ENCODE data around the gene DIDO1.
A peak's percentile ranks its signal among the peaks of the same experiment; 100 is the strongest.
"Not testable (repeated sequence)": the region's sequence is repeated elsewhere in the genome, so short reads cannot be mapped to it uniquely, and the experiment has no call there.

Gene DIDO1

DNA sequence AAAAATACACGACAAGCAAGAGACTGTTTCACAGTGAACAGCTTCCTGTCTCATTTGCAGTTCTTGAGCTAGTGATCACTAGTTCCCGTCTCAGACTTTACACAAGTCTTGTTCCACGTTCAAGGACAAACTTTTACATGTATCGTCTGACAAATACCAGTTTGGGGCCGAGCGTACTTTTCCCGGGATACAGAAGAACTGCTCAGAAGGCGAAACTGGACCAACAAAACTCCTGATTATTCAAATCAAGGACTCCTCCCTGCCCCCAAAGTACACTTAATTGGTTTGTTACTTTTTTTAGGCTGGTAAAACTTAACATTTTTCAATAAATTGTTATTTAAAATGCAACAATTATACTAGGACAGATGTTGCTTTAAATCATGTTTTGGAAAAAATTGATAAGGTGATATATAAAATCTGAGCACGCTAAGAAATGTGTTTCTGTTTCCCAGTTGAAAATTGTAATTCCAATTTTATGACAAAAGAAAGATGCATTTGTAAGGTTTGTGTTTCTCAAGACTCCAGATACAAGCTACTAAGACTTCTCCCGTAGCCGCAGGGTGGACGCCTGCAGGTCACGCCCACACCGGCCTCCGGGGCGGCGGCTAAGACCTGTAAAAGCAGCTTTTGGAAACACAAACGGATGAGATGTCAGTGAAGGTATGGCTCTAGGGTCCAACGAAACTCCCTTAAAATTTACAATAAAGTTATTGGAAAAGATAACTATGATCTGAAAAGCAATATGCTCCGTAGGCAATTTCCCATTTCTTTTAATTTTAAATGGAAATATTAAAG, 47.9 kb downstream of the DIDO1 start:
- DNase-seq (ENCODE audit: low spot score) = peak; percentile 59

DNA sequence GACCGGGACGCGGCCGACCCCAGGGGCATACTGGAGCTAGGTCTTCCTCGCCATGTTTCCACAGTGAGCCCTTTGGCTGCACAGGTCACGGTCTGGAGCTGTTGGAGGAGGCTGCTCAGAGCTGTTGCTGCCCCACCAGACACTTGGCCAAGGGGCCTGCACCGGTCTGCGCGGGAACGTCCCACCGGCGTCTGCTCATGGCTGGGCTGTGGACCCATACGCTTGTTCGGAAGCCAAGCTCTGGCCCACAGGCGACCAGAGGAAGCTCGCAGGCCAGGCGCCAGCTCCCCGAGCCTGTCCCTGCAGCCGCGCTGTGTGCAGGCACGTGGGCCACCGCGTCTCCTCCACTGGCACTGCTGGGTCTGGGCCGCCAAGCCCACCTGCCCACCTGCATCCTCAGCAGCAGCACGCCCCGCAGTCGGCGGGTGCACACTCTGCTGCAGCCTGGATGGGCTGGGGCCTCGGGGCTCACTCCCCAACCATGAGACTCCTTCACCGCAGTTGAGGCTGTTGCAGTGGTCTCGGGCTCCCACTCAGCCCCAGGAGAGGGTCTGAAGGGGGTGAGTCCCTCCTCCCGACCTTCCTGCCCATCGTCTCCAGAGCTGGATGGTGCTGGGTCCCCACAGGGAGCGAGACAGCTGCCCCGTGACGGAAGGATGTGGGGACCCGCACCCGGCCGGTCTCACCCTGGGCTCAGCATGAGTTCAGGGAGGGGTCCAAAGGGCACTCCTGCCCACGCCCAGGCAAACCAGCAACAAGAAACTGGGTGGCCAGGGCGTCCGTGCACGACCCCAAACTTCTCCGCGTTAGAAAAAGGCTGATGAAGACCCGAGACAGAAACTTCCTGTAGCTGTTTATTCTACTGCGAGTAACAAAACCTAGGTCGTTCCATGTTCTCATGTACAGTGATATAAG, 49.1 kb downstream of the DIDO1 start:
- no peak for DNase-seq (ENCODE audit: low spot score)

DNA sequence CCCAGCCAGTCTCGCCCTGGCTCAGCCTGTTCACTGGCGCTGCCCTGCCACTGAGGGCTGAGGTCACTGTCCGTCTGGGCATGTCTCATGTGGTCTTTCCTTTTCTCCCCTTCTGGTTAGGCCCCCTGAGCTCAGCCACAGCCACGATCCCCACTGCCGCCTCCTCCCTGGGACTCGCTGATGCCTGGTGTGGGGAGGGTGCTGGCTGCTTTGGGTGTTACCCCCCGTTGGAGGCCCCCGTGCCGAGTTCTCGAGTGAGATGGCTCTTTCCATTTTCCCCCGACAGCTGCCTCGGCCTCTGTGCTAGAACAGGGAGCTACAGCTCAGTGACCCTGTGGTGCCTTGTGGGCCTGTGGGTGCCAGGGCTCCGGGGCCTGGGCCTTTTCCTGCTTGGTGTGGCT, 49.8 kb downstream of the DIDO1 start:
- no peak for DNase-seq (ENCODE audit: low spot score)

DNA sequence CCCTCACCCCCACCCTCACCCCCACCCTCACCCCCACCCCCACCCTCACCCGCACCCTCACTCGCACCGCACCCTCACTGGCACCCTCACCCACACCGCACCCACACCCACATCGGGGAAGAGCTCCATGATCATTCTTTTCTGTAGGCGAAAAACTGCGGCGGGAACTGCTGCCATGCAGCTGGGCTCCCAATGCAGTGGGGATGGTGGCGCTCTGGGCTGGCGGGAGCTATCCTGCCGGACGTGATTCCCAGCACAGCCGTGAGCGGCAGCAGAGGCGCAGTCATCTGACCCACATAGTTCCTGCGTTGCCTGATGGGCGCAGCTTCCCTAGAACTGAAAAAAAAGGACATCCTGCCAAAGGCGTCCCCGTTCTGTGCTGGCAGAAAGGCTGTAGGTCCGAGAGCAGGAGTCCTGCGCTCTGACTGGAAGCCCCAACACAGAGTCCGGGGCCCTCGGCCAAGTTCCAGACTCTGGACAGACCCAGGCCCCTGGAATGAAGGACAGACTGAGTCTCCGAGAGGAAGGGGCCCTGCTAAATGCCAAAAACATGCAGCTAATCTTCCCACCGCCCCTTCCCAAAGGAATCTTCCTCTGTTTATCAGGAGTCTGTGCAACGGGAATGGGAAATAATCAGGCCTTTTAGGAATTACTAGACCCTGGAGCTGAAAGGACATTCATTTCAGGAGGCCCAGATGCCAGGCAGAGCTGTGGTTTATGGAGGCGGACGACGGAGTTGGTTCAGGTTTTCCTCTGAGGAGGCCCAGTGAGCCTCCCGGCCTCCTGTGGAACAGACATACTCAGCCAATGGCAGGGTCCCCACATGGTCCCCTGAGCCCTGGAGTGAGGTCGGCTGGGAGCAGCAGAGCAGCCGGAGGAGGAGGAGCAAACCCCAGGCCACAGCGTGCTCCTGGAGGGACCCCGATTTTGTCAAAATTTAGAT, 50.6 kb downstream of the DIDO1 start:
- peak; percentile 88 for DNase-seq (ENCODE audit: low spot score)

DNA sequence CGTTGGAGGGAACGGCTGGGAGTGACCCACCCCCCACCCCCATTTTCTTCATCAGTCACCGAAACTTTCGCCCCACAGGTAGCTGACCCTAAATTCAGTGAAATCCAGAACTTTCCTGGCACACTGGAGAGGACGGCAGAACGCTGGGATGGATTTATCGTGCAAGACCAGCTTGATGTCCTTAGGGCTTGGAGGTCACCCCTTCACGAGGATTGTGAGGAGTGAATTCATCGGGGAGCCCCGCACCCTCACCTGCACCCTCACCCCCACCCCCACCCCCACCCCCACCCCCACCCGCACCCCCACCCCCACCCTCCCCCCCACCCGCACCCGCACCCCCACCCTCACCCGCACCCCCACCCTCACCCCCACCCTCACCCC, 51.4 kb downstream of the DIDO1 start:
- DNase-seq (ENCODE audit: low spot score) = no peak

DNA sequence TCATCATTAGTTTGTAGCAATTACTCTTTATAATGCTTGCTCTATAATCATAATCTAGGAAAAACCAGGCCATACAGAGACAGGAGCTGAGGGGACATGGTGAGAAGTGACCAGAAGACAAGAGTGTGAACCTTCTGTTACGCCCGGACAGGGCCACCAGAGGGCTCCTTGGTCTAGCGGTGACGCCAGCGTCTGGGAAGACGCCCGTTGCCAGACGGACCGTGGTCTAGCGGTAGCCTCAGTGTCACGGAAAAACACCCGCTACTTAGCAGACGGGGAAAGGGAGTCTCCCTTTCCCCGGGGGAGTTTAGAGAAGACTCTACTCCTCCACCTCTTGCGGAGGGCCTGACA, 52.6 kb downstream of the DIDO1 start:
- DNase-seq (ENCODE audit: low spot score) = not testable (repeated sequence)

DNA sequence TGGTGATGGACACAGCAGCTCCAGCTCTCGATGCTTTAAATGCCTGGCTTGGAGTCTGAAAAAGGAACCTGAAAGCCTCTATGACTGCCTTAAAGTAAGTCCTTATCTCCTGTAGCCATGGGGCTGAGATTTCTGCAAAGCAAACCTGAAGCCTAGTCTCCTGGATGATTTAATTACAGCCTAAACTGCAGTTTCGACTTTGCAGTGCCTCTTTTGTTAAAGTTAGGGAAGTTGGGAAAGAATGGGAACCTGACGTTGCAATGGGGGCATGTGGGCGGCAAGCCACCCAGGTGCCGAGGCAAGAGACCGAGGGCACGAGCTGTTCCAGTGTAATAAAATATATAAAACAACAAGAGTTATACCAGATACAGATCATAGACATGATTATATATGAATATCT, 53.0 kb downstream of the DIDO1 start:
- DNase-seq (ENCODE audit: low spot score) = no peak

DNA sequence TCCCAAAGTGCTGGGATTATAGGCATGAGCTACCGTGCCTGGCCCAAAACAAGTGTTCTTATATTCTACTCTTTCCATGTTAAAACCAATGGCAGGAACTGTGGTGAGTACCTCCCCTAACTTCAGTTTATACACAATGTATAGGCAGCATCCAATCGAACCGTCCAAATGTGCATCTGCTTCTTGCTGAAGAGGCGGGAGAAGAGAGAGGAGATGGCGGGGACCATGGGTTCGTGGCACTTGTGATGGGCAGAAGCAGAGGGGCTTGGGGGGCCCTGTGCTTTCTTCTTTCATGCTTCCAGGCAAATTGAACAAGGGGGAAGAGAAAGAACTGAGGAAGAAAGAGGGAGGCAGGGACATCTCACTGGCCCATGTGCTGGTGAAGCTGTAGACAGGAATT, 53.4 kb downstream of the DIDO1 start:
- no peak for DNase-seq (ENCODE audit: low spot score)

DNA sequence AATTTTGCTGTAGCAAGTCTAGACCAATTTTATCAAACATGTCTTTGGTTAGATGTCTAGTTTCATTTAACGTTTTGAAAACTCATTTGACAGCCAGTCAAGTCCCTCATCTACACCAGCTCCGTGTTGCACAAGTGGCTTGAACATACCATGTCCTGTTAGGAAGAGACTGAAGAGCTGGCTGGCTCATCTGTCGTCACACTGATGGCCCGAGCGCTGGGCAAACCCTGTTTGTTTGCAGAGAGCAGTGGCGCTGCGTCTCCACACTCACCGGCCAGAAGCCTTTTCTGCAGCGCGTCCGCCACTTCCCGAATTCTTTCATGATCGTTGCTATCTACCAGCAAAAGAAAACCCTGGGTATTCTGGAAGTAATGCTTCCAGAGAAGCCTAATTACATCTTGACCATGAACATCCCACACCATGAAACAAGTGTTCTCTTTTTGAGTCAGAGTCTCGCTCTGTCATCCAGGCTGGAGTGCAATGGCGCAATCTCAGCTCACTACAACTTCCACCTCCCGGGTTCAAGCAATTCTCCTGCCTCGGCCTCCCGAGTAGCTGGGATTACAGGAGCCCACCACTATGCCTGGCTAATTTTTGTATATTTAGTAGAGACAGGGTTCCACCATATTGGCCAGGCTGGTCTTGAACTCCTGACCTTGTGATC, 54.0 kb downstream of the DIDO1 start:
- no peak for DNase-seq (ENCODE audit: low spot score)

DNA sequence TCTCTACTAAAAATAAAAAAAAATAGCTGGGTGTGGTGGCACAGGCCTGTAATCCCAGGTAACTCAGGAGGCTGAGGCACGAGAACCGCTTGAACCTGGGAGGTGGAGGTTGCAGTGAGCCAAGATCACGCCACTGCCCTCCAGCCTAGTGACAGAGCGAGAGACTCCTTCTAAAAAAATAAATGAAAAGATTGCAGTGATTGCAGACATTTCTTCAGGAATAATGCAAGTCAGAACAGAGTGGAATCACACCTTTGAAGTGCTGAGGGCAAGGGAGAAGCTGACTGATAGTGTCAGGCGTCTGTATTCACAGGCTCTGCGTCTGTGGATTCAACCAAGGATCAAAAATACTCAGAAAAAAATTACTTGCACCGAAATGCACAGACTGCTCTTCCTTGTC, 62.1 kb downstream of the DIDO1 start:
- no peak for DNase-seq (ENCODE audit: low spot score)

DNA sequence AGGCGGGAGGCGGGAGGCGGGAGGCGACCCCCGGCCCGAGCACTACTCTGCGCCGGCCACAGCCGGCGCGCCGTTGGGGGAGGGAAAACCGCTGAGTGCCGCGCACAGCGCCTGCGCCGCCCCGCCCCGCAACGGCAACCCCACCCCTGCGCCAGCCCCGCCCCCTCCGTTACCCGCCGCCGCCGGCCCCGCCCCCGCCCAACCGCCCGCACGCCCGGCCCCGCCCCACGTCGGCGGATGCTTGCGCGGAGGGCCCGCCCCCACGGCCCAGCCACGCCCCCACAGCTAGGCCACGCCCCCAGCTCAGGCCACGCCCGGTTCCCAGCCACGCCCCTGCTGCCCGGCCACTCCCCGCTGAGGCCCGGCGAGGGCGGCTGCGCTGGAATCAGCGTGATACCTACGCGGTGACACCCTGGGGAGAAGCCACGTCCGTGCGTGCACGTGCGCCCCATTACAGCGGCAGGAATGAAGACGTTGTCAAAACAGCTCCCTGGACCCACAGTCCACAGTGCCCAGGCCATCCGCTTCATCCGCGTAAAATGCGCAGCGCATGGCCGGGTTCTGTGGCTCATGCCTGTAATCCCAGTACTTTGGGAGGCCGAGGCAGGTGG, 64.5 kb downstream of the DIDO1 start, which contains the start of gene TCFL5:
TCFL5 (minus strand) TSS at position 97 of the 611 bp plus-strand sequence. CDS start 152 bp downstream, outside the sequence.
- DNase-seq (ENCODE audit: low spot score) = peak; percentile 91

DNA sequence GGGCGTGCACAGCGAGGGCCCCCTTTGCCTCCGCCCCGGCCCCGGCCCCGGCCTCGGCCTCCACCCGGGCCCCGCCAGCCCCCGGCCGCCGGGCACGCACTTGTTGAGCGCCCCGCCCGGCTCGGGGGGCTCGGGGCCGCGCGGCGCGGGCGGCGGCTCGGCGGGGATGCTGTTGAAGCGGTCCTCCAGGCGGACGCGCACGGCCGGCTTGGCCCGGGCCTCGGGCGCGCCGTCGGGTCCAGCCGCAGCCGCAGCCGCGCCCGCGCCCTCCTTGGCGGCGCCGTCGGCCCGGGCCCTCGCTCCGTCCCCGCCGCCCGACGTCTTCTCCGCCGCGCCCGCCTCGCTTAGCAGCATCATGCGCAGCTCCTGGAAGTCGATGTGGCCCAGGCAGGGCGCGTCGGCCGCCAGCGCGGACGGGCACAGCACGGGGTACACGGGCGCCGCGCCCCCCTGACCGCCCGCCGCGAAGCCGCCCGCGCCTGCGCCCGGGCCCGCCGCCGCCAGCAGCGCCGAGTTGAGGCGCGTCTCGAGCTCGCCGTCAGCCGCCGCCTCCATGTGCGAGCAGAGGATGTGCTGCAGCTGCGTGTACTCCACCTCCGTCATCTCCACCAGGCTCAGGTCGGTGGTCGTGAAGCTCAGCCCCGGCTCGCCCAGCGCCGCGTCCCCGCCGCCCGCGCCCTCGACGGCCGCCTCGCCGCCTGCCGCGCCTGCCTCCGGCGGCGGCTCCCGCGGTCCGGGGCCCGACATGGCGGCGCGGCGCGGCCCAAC, 65.2 kb downstream of the DIDO1 start:
- DNase-seq (ENCODE audit: low spot score) = peak; percentile 49

DNA sequence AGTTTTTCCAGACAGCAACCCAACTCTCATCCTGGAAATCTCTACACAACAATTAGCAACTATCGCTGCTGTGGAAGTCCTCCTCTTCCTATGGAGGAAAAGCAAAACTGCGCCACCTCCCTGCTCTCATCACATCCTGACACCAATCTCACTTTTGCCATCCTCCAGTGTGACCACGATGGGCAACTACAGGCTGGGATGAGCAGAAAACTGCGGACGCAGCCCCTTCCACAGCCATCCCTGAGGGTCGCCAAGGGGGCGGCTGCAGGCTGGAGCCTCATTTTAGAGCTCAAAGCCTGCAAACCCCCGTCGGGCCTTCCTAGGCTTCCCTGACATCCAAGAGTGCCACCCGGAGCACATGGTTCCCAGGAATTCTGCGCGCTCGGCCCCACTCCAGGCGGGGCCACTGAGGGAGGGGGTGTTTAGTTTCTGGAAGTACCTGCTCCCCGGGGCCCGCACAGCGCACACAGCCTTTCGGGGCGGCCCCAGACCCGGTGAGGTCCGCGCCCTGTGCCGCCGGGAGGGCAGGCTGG, 65.8 kb downstream of the DIDO1 start:
- DNase-seq (ENCODE audit: low spot score) = no peak

DNA sequence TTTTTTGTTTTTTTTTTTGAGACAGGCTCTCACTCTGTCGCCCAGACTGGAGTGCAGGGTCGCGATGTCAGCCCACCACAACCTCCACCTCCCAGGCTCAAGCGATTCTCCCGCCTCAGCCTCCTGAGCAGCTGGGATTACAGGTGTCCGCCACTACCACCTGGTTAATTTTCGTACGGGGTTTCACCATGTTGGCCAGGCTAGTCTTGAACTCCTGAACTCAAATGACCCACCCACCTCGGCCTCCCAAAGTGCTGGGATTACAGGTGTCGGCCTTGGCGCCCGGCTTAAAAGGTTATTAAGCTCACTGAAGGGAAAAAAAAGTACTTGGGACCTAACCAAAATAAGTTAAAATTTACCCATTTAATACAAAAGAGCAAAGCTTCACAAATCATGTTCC, 66.6 kb downstream of the DIDO1 start:
- no peak for DNase-seq (ENCODE audit: low spot score)

DNA sequence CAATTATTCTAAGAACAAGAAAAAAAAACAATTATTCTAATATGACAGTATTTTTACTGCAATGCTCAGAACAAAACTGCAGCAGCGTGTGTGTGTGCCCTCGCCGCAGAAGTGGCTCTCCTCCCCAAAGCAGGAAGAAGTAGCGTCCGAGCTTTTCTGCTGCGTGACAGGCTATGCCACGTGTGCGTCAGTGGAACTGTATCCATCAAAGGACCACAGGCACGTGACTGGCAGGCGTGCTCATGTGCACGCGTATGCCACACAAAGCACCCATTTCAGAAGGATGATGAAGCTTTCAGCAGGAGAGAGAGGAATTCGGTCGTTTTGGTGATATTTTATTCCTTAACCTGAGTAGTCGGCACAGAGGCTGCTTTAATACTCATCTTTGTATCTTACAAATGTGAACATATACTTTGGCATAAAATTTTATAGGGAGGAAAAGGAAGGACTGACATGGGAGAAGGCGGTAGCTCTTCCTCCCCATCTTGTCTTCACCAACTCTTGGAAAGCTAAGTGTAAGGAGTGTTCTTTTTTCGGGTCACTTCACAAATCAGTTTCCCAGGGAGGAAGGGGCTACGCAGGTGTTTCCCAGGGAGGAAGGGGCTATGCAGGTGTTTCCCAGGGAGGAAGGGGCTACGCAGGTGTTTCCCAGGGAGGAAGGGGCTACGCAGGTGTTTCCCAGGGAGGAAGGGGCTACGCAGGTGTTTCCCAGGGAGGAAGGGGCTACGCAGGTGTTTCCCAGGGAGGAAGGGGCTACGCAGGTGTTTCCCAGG, 68.1 kb downstream of the DIDO1 start:
- DNase-seq (ENCODE audit: low spot score) = no peak

DNA sequence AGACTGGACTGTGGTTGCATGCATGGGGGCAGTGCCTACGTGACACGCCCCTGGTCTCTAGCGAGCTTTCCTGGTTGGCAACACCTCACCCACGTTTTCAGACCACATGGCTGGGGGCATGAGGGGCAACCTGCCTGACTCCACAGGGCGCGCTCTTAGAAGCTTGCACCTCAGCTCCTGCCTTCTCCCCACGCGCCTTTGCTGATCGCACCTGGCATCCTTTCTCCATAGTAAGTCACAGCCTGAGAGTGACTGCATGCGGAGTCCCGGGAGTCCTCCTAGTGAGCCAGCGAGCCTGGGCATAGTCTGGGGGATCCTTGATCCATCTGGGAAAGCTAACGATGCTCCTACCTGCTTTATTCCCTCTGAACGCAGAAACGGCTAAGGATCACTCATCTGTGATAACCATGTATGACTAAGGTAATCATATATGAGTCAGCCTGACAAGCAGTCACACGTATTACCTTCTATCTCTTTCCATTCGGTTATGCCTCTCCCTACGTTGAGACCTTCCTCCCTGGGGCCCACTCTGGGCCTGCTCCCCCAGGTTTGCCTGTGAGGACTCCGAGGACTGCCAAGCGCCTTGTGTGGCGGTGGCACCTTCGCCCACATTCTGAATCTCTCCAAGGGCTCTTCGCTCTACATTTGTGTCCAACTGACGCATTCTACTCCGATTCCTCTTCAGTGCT, 69.2 kb downstream of the DIDO1 start:
- DNase-seq (ENCODE audit: low spot score) = no peak

DNA sequence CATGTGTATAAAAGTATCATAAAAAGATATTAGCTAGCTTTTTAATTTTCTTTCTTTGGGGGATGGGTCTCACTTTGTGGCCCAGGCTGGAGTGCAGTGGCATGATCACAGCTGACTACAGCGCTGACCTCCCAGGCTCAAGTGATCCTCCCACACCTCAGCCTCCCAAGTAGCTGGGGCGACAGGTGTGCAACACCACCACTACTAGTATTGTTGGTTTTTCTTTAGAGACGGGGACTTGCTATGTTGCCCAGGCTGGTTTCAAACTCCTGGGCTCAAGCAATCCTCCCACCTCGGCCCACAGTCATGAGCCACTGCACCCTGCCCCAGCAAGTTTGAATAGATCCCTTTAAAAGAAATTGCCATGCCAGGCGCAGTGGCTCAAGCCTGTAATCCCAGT, 71.2 kb downstream of the DIDO1 start:
- no peak for DNase-seq (ENCODE audit: low spot score)

DNA sequence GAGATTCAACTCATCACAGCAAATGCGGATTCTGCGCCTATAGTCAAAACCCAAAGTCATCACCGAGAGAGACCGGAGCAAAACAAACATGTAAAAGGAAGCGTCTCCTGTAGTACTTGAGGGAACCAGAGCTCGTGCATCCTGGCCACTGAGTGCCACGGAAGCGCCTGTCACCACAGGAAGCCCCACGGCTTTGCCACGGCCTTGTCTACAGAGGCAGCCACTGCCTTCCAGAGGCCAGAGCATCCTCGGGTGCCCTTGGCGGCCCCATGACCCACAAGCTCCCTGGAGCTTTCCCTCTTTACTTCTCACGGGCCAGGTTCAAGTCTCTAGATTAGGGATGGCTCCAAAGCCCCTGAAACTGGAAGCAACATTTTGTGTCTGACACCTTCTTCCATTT, 72.2 kb downstream of the DIDO1 start:
- DNase-seq (ENCODE audit: low spot score) = no peak

DNA sequence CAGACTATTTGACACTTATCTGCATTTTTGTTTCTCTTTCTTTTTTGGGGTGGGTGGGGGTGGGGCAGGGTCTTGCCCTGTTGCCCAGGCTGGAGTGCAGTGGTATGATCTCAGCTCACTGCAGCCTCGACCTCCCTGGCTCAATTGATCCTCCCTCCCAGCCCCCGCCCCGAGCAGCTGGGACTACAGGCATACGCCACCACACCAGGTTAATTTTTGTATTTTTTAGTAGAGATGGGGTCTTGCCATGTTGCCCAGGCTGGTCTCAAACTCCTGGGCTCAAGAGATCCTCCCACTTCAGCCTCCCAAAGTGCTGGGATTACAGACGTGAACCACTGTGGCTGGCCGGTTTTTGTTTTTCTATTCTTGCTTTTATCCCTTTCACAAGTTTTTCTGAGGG, 73.0 kb downstream of the DIDO1 start:
- DNase-seq (ENCODE audit: low spot score) = not testable (repeated sequence)

Measured in iPS-NIHi11 (cell line).